Astrocyte (in vitro differentiated cells and primary cell): ENCODE results near the gene LRG1.

Experiments
- EZH2 ChIP-seq: IDR thresholded peaks from 2 replicates; pipeline ENCODE4 v1.6.1; 2012; ENCODE audit warnings: mild to moderate bottlenecking, low read length, inconsistent platforms; ENCODE audit not compliant: insufficient read depth
- TF ChIP-seq, protein P1 (sequence below): IDR thresholded peaks from 2 replicates; pipeline ENCODE4 v1.5.1; 2011; ENCODE audit warnings: low read depth, mild to moderate bottlenecking, inconsistent platforms, low read length, moderate library complexity; ENCODE audit not compliant: insufficient read depth

DNA sequence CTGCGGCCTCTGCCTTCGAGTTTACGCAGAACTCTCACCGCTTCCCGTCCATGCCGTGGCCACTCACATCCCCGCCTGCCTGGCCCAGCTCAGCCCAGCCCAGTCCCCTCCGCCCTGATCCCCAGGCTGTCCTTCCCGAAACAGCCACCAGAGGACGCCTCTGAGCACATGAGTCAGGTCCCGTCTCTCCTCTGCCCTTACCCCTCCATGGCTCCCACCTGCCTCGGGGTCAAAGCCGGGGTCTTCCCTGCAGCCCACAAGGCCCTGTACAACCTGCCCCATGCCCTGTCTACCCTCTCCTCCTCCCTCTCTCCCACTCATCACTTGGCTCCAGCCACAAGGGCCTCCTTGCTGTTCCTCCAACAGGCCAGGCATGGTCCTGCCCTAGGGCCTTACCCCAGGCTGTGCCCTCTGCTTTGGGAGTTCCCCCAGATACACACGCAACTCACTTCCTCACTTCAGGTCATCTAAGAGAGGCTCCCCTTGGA lies 27.8 kb upstream of the LRG1 start:
- TF ChIP-seq, protein P1, sequence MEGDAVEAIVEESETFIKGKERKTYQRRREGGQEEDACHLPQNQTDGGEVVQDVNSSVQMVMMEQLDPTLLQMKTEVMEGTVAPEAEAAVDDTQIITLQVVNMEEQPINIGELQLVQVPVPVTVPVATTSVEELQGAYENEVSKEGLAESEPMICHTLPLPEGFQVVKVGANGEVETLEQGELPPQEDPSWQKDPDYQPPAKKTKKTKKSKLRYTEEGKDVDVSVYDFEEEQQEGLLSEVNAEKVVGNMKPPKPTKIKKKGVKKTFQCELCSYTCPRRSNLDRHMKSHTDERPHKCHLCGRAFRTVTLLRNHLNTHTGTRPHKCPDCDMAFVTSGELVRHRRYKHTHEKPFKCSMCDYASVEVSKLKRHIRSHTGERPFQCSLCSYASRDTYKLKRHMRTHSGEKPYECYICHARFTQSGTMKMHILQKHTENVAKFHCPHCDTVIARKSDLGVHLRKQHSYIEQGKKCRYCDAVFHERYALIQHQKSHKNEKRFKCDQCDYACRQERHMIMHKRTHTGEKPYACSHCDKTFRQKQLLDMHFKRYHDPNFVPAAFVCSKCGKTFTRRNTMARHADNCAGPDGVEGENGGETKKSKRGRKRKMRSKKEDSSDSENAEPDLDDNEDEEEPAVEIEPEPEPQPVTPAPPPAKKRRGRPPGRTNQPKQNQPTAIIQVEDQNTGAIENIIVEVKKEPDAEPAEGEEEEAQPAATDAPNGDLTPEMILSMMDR = peak; percentile 61
- no peak for TF ChIP-seq EZH2
